HepG2 (cell line): ENCODE measurements around the gene PCDHB8.
"Not testable (repeated sequence)": the region's sequence is repeated elsewhere in the genome, so short reads cannot be mapped to it uniquely, and the experiment has no call there.

Experiments
- ELF4 ChIP-seq: sonication (generic); formaldehyde crosslinking; IDR thresholded peaks from 2 replicates; pipeline ENCODE4 v1.5.0; 2020; ENCODE audit warnings: missing genetic modification reagents, mild to moderate bottlenecking, moderate library complexity, borderline replicate concordance
- FOXO4 ChIP-seq: sonication (generic); formaldehyde crosslinking; conservative IDR thresholded peaks from 2 replicates; pipeline ENCODE4 v1.8.1; 2023; ENCODE audit warnings: missing genetic modification reagents
- ZNF572 ChIP-seq: sonication (generic); formaldehyde crosslinking; IDR thresholded peaks from 2 replicates; pipeline ENCODE4 v1.5.1; 2020; ENCODE audit warnings: mild to moderate bottlenecking, missing genetic modification reagents

GRCh38 chr5:141194332-141194731, 16.7 kb downstream of the PCDHB8 start:
- not testable (repeated sequence) for TF ChIP-seq FOXO4 (CRISPR knock-in tag); ZNF572 (CRISPR knock-in tag); ELF4
